Measurements from ENCODE around the gene RAP1GAP2. TPM values are rescaled to one million over a fixed set of nuclear protein-coding genes. Genes with fewer than 3 reads are reported as not detected.
A peak's percentile ranks its signal among the peaks of the same experiment; 100 is the strongest.
"Not testable (repeated sequence)": the region's sequence is repeated elsewhere in the genome, so short reads cannot be mapped to it uniquely, and the experiment has no call there.

Gene RAP1GAP2
- total RNA-seq, 1 donor from 2014 or later, result 17.9 TPM

- ATAC-seq, result not testable (repeated sequence)
These were observed 266.7 kb downstream of the RAP1GAP2 start for GRCh38 chr17:3062824-3063377.

- not testable (repeated sequence) for ATAC-seq
These were observed 267.3 kb downstream of the RAP1GAP2 start, which contains the start of gene OR1D5 for GRCh38 chr17:3063507-3063906. Gene OR1D5, minus strand, starts transcription at chr17:3063607. Its CDS starts 0 bp downstream, at chr17:3063607.

GRCh38 chr17:3065192-3065591, 269.0 kb downstream of the RAP1GAP2 start:
- ATAC-seq, result peak; percentile 60

GRCh38 chr17:3073850-3074249, 277.6 kb downstream of the RAP1GAP2 start:
- not testable (repeated sequence) for ATAC-seq

Other genes with a start within 250 kb of the RAP1GAP2 start
- gene PAFAH1B1, start 202.8 kb upstream of the RAP1GAP2 start, total RNA-seq, result 102 TPM
- gene CLUH, start 84.7 kb upstream of the RAP1GAP2 start, total RNA-seq, result 99.0 TPM
- 0.68 TPM for gene CCDC92B, start 46.8 kb upstream of the RAP1GAP2 start, total RNA-seq